Stomach (tissue), 9 donors: ENCODE results near the gene YOD1. TPM values are rescaled to one million over a fixed set of nuclear protein-coding genes. Genes with fewer than 3 reads are reported as not detected.
A peak's percentile ranks its signal among the peaks of the same experiment; 100 is the strongest.

ENCODE experiments used
- DNase-seq, 2 donors: peaks; one replicate each; pipeline versions ENCODE4 v3.0.0 to v3.0.0-alpha.2; 2013 to 2019
- H3K27ac ChIP-seq, 5 donors: fragments of 200-600 bp in 4 of 5; sonication (generic) in 4 of 5; one replicate each; pipeline ENCODE4 v1.5.1; 2013 to 2019; ENCODE audit warnings: mild to moderate bottlenecking in 1 of 5, moderate library complexity in 1 of 5
- H3K27me3 ChIP-seq, 3 donors: fragments of 200-600 bp; sonication (generic); one replicate each; pipeline ENCODE4 v1.5.1; 2017 to 2019; ENCODE audit warnings: mixed run types in 1 of 3
- H3K36me3 ChIP-seq, 4 donors: fragments of 200-600 bp; sonication (generic); 1 replicate in 3 of 4; 2 replicates in 1 of 4; pipeline ENCODE4 v1.5.1; 2016 to 2019
- H3K4me1 ChIP-seq, 4 donors: fragments of 200-600 bp; sonication (generic); one replicate each; pipeline ENCODE4 v1.5.1; 2016 to 2019
- H3K4me3 ChIP-seq, 4 donors: fragments of 200-600 bp; sonication (generic) in 3 of 4; one replicate each; pipeline ENCODE4 v1.5.1; 2016 to 2019; ENCODE audit warnings: mild to moderate bottlenecking in 1 of 4
- H3K9me3 ChIP-seq, 4 donors: fragments of 200-600 bp; sonication (generic); one replicate each; pipeline ENCODE4 v1.5.1; 2016 to 2019
- EP300 ChIP-seq: sonication (generic); formaldehyde crosslinking; IDR thresholded peaks from one replicate; pipeline ENCODE4 v1.6.1; 2017; ENCODE audit warnings: antibody characterized with exemption
- POLR2A ChIP-seq, 4 donors: fragments of 450-650 bp; IDR thresholded peaks; one replicate each; pipeline ENCODE4 v1.6.1; 2016; ENCODE audit warnings: antibody characterized with exemption in 4 of 4, control low read depth in 2 of 4, mild to moderate bottlenecking in 1 of 4, moderate library complexity in 1 of 4
- POLR2AphosphoS5 ChIP-seq, 3 donors: sonication (generic); formaldehyde crosslinking; IDR thresholded peaks; one replicate each; pipeline ENCODE4 v1.6.1; 2016; ENCODE audit warnings: antibody characterized with exemption in 3 of 3
- WGBS, 5 donors: extraction: QIAGEN DNeasy Blood & Tissue Kit in 3 of 5; methylation state at CpG; one replicate each; pipeline versions ENCODE4 v1.1.5 to v1.1.7; 2013 to 2018; 5-methylcytosine and 5-hydroxymethylcytosine counted together
- intact Hi-C: fragments of 100-400 bp; cut with DNase I; formaldehyde crosslinking; loops from one replicate; pipeline ENCODE4 v1.15.1; 2023; ENCODE audit warnings: low total_unique reads
- polyA plus RNA-seq, 3 donors: library from polyadenylated mRNA; stranded (reverse); fragments of 200-250 nt; gene quantifications; one replicate each; pipeline ENCODE4 v1.2.3, GENCODE V29; 2013
- total RNA-seq, 5 donors: library from RNA; depleted of rRNA; stranded (reverse); fragments of >200 nt; gene quantifications; one replicate each; pipeline versions ENCODE4 v1.1.0 to v1.2.3, GENCODE V29; 2014 to 2016
- TF ChIP-seq, protein P1 (sequence below), 7 experiments: fragments of 450-650 bp in 4 of 7; fragments of 200-600 bp in 3 of 7; sonication (generic) in 3 of 7; IDR thresholded peaks; one replicate each; pipeline ENCODE4 v1.5.1; 2016 to 2019; ENCODE audit warnings: antibody characterized with exemption in 7 of 7, control low read depth in 2 of 7, mild to moderate bottlenecking in 1 of 7
- donor health status: healthy with polysubstance abuse.
- donor health status: Bipolar disorder and iron deficiency.
- donor health status: healthy.

YOD1 gene
- total and polyA plus RNA-seq, 8 donors = 1.5 to 47.9 (median 4.8) TPM

DNA sequence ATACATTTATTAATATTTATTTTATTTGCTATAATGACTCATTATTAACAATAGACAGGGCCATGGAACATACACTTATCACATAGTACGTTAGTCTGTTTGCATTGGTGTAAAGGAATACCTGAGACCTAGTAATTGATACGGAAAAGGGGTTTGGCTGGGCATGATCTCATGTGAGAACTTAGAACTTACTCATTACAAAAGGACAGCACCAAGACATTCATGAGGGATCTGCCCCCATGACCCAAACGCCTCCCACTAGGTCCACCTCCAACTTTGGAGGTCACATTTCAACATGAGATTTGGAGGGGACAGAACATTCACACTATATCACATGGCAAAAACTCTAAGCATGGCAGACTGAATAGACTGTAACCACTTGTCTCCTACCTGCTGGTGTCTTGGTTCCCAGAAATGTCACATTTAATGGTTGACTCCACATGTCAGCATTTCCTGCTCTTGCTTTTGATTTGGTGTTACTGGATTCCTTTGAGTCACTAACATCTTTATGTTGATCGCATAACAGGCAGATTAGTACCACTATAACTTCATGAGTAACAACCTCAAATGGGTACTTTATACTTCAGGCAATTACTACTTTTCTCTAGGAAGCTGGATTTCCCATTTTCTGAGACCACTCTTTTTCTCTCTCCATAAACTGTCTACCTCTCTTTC is 15.0 kb downstream of the YOD1 start:
- H3K36me3 ChIP-seq = no peaks in the 10 kb centered on the region
- no peak for DNase-seq
- peaks cover 5 to 15% (median 9%) of the 10 kb centered on the region in 4 donors for H3K4me1 ChIP-seq
- 59 to 76% (median 64%) methylated on average over 4 of the region's 4 CpGs for WGBS, 5 donors
- H3K27me3 ChIP-seq = no peaks in the 10 kb centered on the region
- TF ChIP-seq EP300 = no peak
- TF ChIP-seq POLR2A (IDR thresholded peaks at IDR 0.05) = no peak
- TF ChIP-seq POLR2AphosphoS5 (IDR thresholded peaks at IDR 0.05) = no peak
- TF ChIP-seq, protein P1, sequence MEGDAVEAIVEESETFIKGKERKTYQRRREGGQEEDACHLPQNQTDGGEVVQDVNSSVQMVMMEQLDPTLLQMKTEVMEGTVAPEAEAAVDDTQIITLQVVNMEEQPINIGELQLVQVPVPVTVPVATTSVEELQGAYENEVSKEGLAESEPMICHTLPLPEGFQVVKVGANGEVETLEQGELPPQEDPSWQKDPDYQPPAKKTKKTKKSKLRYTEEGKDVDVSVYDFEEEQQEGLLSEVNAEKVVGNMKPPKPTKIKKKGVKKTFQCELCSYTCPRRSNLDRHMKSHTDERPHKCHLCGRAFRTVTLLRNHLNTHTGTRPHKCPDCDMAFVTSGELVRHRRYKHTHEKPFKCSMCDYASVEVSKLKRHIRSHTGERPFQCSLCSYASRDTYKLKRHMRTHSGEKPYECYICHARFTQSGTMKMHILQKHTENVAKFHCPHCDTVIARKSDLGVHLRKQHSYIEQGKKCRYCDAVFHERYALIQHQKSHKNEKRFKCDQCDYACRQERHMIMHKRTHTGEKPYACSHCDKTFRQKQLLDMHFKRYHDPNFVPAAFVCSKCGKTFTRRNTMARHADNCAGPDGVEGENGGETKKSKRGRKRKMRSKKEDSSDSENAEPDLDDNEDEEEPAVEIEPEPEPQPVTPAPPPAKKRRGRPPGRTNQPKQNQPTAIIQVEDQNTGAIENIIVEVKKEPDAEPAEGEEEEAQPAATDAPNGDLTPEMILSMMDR (IDR thresholded peaks at IDR 0.05) = no peak
- H3K9me3 ChIP-seq = no peaks in the 10 kb centered on the region
- no peak overlapping the region for H3K4me3 ChIP-seq
- intact Hi-C loops = no loop called here
- H3K27ac ChIP-seq = peak overlapping the region in 4 of 5 donors; percentile 21 to 91 (median 42)

DNA sequence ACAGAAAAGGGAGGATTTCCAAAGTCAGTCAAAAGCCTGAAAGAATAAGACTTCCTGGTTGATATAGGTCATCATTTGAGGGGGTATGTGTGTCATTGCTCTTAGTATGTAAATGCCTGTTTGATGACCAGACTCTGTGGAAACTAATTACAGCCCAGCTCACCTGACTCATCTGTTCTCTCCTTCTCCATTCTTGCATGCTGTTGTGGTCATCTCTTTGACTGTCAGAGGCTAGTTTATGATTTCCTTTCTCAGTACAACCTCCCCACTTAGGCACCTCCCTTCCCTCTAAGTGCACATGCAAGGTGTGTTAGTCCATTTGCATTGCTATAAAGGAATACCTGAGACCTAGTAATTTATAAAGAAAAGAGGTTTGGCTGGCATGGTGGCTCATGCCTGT is 16.0 kb downstream of the YOD1 start:
- no peaks in the 10 kb centered on the region for H3K9me3 ChIP-seq
- intact Hi-C loops = no loop called here
- peak overlapping the region; percentile 21 to 91 (median 34) for H3K27ac ChIP-seq
- no peak for DNase-seq
- peaks cover 5 to 10% (median 8%) of the 10 kb centered on the region in 4 donors for H3K4me1 ChIP-seq
- H3K4me3 ChIP-seq = no peak overlapping the region
- TF ChIP-seq POLR2A (IDR thresholded peaks at IDR 0.05) (no peak), EP300 (no peak), POLR2AphosphoS5 (IDR thresholded peaks at IDR 0.05) (no peak)
- TF ChIP-seq, protein P1 (IDR thresholded peaks at IDR 0.05) = no peak
- H3K27me3 ChIP-seq = no peaks in the 10 kb centered on the region
- H3K36me3 ChIP-seq = no peaks in the 10 kb centered on the region

DNA sequence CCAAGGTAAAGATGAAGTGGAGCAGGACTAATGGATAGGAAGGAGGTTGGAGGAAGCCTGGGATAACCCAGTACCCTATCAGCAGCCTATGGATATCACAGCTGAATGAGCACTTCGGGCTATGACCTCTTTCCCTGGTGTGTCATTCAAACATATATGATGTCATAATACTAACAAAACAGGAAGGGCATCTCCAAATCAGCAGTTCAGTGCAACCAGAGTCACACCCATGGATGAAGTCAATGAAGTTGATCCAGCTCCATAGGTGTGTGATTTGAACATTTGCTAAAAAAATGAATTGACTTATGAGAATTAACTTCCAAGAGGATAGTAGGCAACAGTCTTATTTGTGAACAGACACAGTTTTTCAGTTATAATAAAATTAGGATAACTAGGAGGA is 16.8 kb downstream of the YOD1 start:
- TF ChIP-seq, protein P1 (IDR thresholded peaks at IDR 0.05) = no peak
- peak in 2 of 3 donors; percentile 21 to 27 for TF ChIP-seq POLR2AphosphoS5 (IDR thresholded peaks at IDR 0.05)
- Histone ChIP-seq H3K36me3 (no peaks in the 10 kb centered on the region), H3K27me3 (no peaks in the 10 kb centered on the region), H3K27ac (peak overlapping the region in 4 of 5 donors; percentile 17 to 95 (median 90)), H3K4me3 (no peak overlapping the region), H3K4me1 (peaks cover under 1 to 12% (median 8%) of the 10 kb centered on the region in 4 donors), H3K9me3 (no peaks in the 10 kb centered on the region)
- intact Hi-C loops = no loop called here
- peak in 1 of 2 donors; percentile 46 for DNase-seq
- 30 to 62% (median 50%) methylated on average over 1 of the region's 1 CpG for WGBS, 5 donors

DNA sequence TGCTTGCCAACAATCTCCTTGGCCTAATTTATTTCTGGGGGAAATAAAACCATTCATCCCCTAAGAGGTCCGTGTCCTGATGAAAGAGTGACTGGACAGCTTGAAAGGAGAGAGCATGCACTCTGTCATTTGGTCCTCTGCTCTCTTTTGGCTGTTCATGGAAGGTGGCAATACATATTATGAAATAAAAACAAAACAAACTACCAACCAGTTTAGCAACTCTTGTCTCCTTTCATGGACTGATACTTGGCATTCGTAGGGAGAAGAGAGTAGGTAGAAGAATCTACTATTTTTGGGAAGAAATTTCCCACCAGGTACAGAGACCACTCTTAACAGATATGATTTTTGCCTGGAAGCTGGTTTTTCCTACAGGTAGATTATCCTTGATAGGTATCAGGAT is 17.7 kb downstream of the YOD1 start:
- no peaks in the 10 kb centered on the region for H3K36me3 ChIP-seq
- H3K4me1 ChIP-seq = peaks cover 0 to 16% (median 12%) of the 10 kb centered on the region in 4 donors
- WGBS, 5 donors = 37 to 55% (median 43%) methylated on average over 2 of the region's 2 CpGs
- TF ChIP-seq POLR2AphosphoS5 (IDR thresholded peaks at IDR 0.05) (no peak), EP300 (no peak), POLR2A (IDR thresholded peaks at IDR 0.05) (no peak)
- TF ChIP-seq, protein P1 (IDR thresholded peaks at IDR 0.05) = no peak
- intact Hi-C loops = no loop called here
- H3K27ac ChIP-seq = peak overlapping the region; percentile 88 to 96 (median 91)
- DNase-seq = no peak
- H3K4me3 ChIP-seq = no peak overlapping the region
- no peaks in the 10 kb centered on the region for H3K27me3 ChIP-seq
- no peaks in the 10 kb centered on the region for H3K9me3 ChIP-seq
